Limb (tissue), 2 donors: Measurements from ENCODE around the gene TUBA3E.
"Not testable (repeated sequence)": the region's sequence is repeated elsewhere in the genome, so short reads cannot be mapped to it uniquely, and the experiment has no call there.

Experiments
- DNase-seq, 2 donors: peaks; one replicate each; pipeline ENCODE4 v3.0.0-alpha.2; 2016; ENCODE audit errors: extremely low spot score in 2 of 2

Gene TUBA3E

GRCh38 chr2:130191319-130191718 is 6.9 kb downstream of the TUBA3E start:
- not testable (repeated sequence) for DNase-seq

GRCh38 chr2:130190237-130190636 is 8.0 kb downstream of the TUBA3E start:
- no peak for DNase-seq

GRCh38 chr2:130188958-130189357 is 9.3 kb downstream of the TUBA3E start:
- DNase-seq: not testable (repeated sequence)

- DNase-seq: not testable (repeated sequence)
Observed at GRCh38 chr2:130187859-130188792, 10.1 kb downstream of the TUBA3E start.

- DNase-seq: no peak
Observed at GRCh38 chr2:130187268-130187667, 11.0 kb downstream of the TUBA3E start.

- peak in 1 of 2 donors; percentile 9 for DNase-seq
Observed at GRCh38 chr2:130186391-130186790, 11.8 kb downstream of the TUBA3E start.

- peak in 1 of 2 donors; percentile 13 for DNase-seq
Observed at GRCh38 chr2:130185896-130186295, 12.3 kb downstream of the TUBA3E start.

- DNase-seq: peak in 1 of 2 donors; percentile 12
Observed at GRCh38 chr2:130185436-130185835, 12.8 kb downstream of the TUBA3E start.

GRCh38 chr2:130183512-130184373 is 14.5 kb downstream of the TUBA3E start:
- peak in 1 of 2 donors; percentile 51 for DNase-seq

- peak in 1 of 2 donors; percentile 36 for DNase-seq
Observed at GRCh38 chr2:130182826-130183511, 15.3 kb downstream of the TUBA3E start.

GRCh38 chr2:130181880-130182682 is 16.2 kb downstream of the TUBA3E start, which contains the start of gene MZT2B:
Gene MZT2B, plus strand, starts transcription at chr2:130182262. Its CDS starts 21 bp downstream, at chr2:130182283.
- peak; percentile 91 to 93 for DNase-seq

- DNase-seq: peak; percentile 96 to 99
Observed at GRCh38 chr2:130181325-130181879, 16.8 kb downstream of the TUBA3E start, which contains the start of gene SMPD4. Gene SMPD4, minus strand, starts transcription at chr2:130181602. Its CDS starts 5,010 bp downstream, at chr2:130176592.

- not testable (repeated sequence) for DNase-seq
Observed at GRCh38 chr2:130180404-130181324, 17.6 kb downstream of the TUBA3E start.

GRCh38 chr2:130174866-130175265 is 23.4 kb downstream of the TUBA3E start:
- DNase-seq: not testable (repeated sequence)

- DNase-seq: no peak
Observed at GRCh38 chr2:130169896-130170295, 28.3 kb downstream of the TUBA3E start.

- not testable (repeated sequence) for DNase-seq
Observed at GRCh38 chr2:130169163-130169562, 29.1 kb downstream of the TUBA3E start.

GRCh38 chr2:130166611-130167010 is 31.6 kb downstream of the TUBA3E start:
- not testable (repeated sequence) for DNase-seq

GRCh38 chr2:130165293-130166016 is 32.8 kb downstream of the TUBA3E start:
- no peak for DNase-seq
